ENCODE data around the gene MYORG.
"Not testable (repeated sequence)": the region's sequence is repeated elsewhere in the genome, so short reads cannot be mapped to it uniquely, and the experiment has no call there.

The MYORG gene

GRCh38 chr9:34368796-34369195, 7.9 kb downstream of the MYORG start:
- not testable (repeated sequence) for DNase-seq (ENCODE audit: low read depth in 2 of 2)

GRCh38 chr9:34367751-34368410, 8.8 kb downstream of the MYORG start:
- DNase-seq (ENCODE audit: low read depth in 2 of 2), result not testable (repeated sequence)

GRCh38 chr9:34366365-34366764, 10.3 kb downstream of the MYORG start:
- no peak for DNase-seq (ENCODE audit: low read depth in 2 of 2)

GRCh38 chr9:34365282-34365681, 11.4 kb downstream of the MYORG start:
- no peak for DNase-seq (ENCODE audit: low read depth in 2 of 2)

DNA sequence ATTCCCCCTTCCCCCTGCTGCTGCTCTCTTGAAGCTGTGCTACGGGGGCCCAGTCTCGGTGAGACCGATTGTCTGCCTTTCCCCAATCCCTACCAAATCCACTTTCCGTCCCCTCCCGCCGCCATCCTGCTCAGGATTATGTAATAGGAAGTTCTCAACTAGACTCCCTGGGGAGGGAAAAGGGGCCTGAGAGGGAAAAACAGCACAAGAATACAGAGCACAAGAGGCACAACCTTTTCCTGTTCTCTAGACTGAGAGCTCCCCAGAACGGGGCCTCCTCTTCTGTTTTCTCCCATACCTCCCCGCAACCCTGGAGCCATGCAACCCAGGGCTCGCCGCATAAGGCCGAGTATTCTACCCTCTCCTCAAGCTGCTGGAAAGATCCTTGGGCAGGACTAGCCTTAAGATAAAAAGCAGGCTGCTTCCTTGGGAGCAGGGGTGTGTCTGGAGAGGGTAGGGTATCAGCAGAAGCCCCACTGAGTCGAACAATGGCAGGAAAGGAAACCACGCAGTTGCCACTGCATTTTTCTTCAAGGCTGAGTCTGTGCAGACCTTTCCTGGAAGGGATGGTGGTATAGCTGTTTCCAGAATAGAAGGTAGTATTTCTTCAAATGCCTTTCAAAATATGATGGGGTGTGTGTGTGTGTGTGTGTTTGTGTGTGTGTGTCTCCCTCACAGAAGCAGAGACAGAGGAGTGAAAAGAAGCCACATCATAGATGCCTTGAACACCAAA, 12.9 kb downstream of the MYORG start:
- no peak for DNase-seq (ENCODE audit: low read depth in 2 of 2)

DNA sequence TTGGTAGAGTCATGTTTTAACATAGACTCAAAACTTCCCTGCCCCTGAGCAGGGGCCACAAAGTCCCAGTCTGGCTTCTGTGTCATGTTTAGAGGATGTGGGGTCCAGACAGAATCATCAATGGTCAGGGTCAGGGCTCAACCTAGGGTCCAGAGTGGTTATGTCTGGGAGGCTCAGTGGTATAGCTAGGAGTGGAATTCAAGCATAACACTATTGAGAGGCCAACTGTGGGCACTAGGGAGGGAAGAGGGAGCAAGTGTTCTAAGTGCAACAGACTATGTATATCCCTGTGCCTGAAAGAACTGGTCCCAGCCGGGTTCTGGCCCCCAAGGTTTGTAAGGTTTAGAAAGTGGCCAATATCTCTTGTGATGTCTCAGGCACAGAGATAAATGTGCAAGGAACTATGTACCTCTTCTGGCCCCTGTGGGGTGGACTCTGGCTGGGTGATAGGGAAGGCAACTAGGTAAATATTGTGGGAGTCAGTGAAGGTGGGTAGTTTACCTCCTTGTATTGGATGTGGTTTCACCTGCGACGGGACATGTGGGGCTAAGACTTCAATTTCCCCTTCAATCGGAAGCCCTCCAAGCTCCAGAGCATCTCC, 14.0 kb downstream of the MYORG start:
- no peak for DNase-seq (ENCODE audit: low read depth in 2 of 2)

GRCh38 chr9:34352957-34353356, 23.7 kb downstream of the MYORG start:
- DNase-seq (ENCODE audit: low read depth in 2 of 2), result not testable (repeated sequence)

GRCh38 chr9:34352122-34352652, 24.5 kb downstream of the MYORG start:
- DNase-seq (ENCODE audit: low read depth in 2 of 2), result not testable (repeated sequence)

GRCh38 chr9:34349324-34349723, 27.4 kb downstream of the MYORG start:
- DNase-seq (ENCODE audit: low read depth in 2 of 2), result no peak

- no peak for DNase-seq (ENCODE audit: low read depth in 2 of 2)
Measured at GRCh38 chr9:34347800-34348158, 28.9 kb downstream of the MYORG start.

DNA sequence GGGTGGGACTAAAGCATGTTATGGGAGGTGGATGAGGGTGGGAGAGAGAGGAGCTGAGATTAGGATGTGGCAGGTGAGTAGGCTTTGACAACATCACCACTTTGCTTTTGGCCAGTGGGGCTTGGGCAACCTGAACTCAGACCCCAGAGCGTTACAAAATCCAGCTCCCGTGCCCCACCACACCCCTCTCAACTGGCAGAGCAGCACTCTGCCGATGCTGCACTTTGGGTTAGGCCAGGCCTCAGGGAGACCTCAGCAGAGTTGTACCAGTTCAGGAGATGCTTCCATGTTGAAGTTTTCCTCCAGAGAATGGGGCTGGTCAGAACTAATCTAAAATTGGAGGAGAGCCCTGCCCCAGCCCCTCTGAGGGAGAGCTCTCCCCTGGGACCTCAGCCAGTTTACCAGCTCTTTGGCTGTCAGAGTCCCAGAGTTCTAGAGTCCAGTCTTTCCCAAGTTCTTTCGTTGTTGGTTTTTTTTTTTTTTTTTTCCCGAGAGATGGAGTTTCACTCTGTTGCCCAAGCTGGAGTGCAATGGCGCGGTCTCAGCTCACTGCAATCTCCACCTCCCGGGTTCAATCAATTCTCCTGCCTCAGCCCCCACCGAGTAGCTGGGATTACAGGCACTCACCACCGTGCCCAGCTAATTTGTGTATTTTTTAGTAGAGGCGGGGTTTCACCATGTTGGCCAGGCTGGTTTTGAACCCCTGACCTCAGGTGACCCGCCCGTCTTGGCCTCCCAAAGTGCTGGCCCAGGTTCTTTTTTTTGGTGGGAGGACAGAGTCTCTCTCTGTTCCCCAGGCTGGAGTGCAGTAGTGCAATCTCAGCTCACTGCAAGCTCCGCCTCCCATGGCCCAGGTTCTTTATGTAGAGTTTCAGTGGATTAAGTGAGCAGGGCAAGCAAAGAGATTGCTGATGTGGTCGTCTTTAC, 29.6 kb downstream of the MYORG start:
- DNase-seq (ENCODE audit: low read depth in 2 of 2), result no peak

DNA sequence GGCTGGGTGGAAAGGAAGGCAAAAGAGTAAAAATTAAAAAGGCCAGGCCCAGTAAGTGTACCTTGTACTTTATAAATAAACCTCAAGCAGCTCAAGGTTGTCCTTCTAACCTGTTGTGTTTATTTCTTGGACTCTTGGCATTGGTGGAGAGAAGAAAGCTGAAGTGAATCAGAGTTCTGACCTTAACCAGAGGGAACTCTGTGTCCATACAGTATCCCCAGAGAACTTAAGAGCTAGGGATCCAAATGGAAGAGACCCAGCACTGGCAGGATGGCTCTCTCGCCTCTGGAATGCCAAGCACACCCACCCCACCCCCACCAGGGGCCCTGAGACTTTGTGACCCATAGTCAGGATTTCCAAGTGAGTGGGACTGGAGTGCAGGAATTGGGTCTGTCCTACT, 33.1 kb downstream of the MYORG start:
- no peak for DNase-seq (ENCODE audit: low read depth in 2 of 2)

- no peak for DNase-seq (ENCODE audit: low read depth in 2 of 2)
Measured at GRCh38 chr9:34343090-34343489, 33.6 kb downstream of the MYORG start.

DNA sequence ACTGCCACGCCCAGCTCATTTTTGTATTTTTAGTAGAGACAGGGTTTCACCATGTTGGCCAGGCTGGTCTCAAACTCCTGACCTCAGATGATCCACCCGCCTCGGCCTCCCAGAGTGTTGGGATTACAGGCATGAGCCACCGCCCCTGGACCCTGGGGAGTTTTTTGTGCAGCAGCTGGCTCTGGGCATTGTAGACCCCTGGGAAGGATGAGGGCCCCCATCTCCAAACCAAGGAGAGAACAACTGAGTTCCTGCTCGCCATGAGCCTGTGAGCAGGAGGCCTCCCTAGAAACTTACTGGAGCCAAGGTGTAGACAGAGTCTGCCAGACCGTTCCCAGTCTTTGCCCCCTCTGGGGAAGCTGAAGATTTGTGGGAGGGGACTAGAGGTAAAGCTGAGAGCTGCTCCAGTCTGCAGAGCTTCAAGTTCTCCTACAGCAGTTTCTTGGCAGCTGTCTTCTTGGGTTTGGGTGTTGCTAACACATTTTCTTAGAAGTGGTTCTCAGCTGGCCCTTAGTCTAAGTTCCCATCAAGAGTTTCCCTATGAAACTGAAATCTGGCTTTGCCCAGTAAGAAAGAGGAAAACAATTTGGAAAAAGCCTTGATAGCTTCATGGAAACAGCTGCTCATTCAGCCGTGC, 34.9 kb downstream of the MYORG start:
- no peak for DNase-seq (ENCODE audit: low read depth in 2 of 2)

DNA sequence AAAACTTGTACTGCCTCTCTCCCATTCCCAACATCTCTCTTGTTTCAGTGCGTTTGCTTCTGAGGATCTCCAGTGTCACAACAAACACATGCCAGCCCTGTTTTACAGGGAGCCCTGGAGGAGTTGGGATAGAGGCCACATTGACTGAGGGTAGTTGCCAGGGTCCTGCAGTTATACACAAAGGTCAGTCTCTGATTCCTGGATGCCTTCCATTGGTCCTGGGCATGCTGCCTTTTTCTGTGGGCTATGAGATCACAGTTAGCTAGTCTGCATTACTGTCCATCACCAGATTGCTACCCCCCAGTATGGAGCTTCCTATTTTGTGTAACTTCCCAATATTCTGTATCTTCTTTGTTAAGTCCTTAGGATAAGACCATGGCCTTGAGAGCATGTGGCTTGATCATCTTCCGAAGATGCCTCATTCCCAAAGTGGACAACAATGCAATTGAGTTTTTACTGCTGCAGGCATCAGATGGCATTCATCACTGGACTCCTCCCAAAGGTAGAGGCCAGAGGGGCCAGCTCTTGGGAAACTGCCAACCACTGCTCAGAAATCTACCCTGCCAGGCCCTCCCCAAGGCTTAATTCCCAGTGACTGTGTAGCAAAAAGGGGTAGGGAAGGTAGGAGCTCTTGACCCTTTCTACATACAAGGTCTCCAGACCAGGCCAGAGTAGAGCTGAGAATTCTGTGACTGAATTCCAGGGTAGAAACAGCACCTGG, 37.9 kb downstream of the MYORG start:
- DNase-seq (ENCODE audit: low read depth in 2 of 2), result no peak

- DNase-seq (ENCODE audit: low read depth in 2 of 2), result not testable (repeated sequence)
Measured at GRCh38 chr9:34338079-34338478, 38.6 kb downstream of the MYORG start.

GRCh38 chr9:34337403-34337802, 39.3 kb downstream of the MYORG start:
- DNase-seq (ENCODE audit: low read depth in 2 of 2), result no peak

DNA sequence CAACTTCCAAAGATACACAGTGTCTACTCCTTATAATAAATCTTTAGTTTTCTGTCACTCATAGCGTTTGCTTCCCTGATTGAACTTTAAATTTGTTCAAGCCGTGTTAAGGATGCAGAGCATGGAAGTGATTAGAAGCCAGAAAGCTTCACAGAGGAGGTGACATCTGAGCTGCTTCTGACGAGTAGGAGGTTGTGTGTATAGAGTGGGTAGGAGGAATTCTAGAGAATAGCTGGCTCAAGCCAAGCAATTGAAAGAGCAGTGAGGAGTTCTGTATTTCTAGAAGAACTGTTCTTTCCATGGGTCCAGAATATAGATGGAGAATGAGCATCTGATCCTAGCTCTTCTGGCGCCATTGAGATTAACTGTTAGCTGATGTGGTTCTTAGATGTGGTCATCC, 41.3 kb downstream of the MYORG start:
- DNase-seq (ENCODE audit: low read depth in 2 of 2), result no peak

DNA sequence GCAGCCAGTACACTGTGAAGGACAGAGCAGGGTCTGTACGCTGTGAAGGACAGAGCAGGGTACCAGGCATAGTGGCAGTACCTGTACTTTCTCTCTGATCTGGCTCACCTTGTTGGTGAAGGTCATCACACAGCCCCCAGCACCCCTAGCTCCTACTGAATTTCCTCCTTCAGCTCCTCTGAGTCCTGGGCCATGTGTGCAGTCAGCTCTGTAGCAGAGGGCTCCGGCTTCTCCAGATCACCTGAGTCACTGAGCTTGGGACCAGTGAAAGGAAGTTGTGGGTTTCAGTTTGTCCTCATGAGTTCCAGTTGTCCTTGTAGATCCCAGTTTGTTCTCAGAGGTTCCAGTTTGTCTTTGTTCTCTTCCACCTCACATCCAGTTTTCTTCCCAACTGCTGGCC, 41.8 kb downstream of the MYORG start:
- no peak for DNase-seq (ENCODE audit: low read depth in 2 of 2)

- DNase-seq (ENCODE audit: low read depth in 2 of 2), result no peak
Measured at GRCh38 chr9:34334337-34334824, 42.3 kb downstream of the MYORG start.

All from stimulated activated CD8-positive, alpha-beta memory T cell treated with anti-CD3 and anti-CD28 coated beads, Interleukin-2, amount 100 ng/mL, for 1 hour (primary cell).